GM12873 (cell line): ENCODE data around the gene EPOP.

ENCODE experiments used
- CTCF ChIP-seq: IDR thresholded peaks from 2 replicates; pipeline ENCODE4 v1.5.1; 2012; ENCODE audit warnings: low read depth, mild to moderate bottlenecking, moderate library complexity, low read length, control low read depth; ENCODE audit not compliant: insufficient read depth; ENCODE audit errors: missing control alignments

Gene EPOP

GRCh38 chr17:38693700-38694329, 19.1 kb upstream of the EPOP start:
- no peak for TF ChIP-seq CTCF

DNA sequence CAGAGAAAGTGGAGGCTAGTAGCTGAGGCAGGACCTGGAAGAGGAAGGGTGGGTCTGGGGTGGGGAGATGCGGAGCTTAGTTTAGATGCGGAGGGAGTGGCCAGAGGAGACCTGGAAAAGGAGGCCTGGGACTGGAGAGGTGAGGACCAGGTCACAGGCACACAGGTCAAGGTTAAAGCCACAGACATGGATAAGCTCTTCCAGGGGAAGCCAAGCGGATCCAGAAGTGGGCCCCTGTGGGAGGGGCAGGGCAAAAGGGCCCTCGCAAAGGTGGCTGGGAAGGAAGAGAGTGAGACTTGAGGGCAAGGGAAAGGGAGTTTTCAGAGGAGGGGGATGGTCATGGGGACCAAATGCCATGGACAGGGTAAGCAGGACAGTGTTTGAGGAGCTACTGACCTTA, 16.4 kb upstream of the EPOP start:
- no peak for TF ChIP-seq CTCF

DNA sequence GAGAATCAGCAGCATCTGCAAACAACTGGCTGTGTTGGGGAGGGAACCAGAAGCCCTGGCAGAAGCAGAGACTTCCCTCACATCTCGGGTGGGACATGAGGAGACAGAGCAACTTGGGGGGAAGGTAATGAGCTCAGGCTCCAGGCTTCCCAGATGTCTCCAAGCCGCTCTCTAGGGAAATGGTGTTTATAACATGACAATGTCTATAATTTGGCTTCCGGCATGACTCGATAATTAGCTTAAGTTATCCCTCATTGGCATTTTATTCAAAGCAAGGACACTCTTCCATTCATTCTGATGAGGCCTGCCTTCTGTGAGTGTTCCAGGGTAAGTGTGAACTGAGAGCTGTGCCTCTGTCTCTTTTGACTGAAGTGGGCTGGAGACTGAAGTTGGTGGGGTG, 15.6 kb upstream of the EPOP start:
- no peak for TF ChIP-seq CTCF

DNA sequence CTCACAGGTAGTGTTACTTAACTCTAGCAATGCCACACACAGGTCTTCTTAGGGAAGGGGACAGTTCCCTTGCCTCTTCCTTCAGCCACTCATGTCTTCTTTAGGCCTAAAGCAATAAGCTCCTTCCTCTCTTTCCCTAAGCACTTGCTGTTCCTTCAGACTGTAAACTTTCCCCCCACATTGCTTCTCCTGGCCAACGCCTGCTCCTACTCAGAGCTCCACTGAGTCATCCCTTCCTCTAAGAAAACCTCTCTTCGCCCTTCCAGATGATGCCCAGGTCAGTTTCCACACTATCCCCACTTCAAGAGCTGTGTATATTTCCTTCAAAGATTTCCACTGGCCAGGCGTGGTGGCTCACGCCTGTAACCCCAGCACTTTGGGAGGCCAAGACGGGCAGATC, 12.5 kb upstream of the EPOP start:
- TF ChIP-seq CTCF, result no peak

GRCh38 chr17:38685491-38685890, 10.7 kb upstream of the EPOP start:
- TF ChIP-seq CTCF, result no peak

DNA sequence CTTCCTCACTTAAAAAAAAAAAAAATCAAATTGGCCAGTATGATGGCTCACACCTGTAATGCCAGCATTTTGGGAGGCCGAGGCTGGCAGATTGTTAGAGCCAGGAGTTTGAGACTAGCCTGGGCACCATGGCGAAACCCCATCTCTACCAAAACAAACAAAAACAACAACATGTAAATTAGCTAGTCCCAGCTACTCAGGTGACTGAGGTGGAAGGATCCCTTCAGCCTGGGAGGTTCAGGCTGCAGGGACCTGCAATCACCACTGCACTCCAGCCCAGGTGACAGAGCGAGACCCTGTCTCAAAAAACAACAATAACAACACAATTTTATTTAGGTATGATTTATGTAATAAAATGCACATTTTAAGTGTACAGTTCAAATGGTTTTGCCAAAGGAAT, 6.3 kb upstream of the EPOP start:
- TF ChIP-seq CTCF, result no peak

GRCh38 chr17:38677819-38678218, 3.1 kb upstream of the EPOP start:
- TF ChIP-seq CTCF, result no peak
